Activated naive CD8-positive, alpha-beta T cell treated with anti-CD3 and anti-CD28 coated beads for 36 hours (primary cell): ENCODE measurements around the gene PAQR4. TPM values are rescaled to one million over a fixed set of nuclear protein-coding genes. Genes with fewer than 3 reads are reported as not detected.
"Not testable (repeated sequence)": the region's sequence is repeated elsewhere in the genome, so short reads cannot be mapped to it uniquely, and the experiment has no call there.

ENCODE experiments used
- DNase-seq: peaks from one replicate; pipeline ENCODE4 v3.0.0; 2021
- H3K27ac Mint-ChIP-seq: one replicate; pipeline ENCODE4 v1.8.0; 2022; ENCODE audit warnings: mild to moderate bottlenecking, moderate library complexity, mixed read lengths
- H3K27me3 Mint-ChIP-seq: one replicate; pipeline ENCODE4 v1.8.0; 2022; ENCODE audit warnings: mild to moderate bottlenecking, mixed read lengths
- H3K36me3 Mint-ChIP-seq: one replicate; pipeline ENCODE4 v1.8.0; 2021; ENCODE audit warnings: mild to moderate bottlenecking, mixed read lengths
- H3K4me1 Mint-ChIP-seq: one replicate; pipeline ENCODE4 v1.8.0; 2021; ENCODE audit warnings: mixed read lengths
- H3K4me3 Mint-ChIP-seq: one replicate; pipeline ENCODE4 v1.8.0; 2022; ENCODE audit warnings: mild to moderate bottlenecking, moderate library complexity, mixed read lengths
- H3K9me3 Mint-ChIP-seq: one replicate; pipeline ENCODE4 v1.8.0; 2022; ENCODE audit warnings: mixed read lengths
- total RNA-seq, 2 experiments: library from RNA; stranded (reverse); gene quantifications; one replicate each; pipeline ENCODE4 v1.2.3, GENCODE V29; 2021

Gene PAQR4
- 10 to 100 TPM; 29.5 to 31.0 TPM for total RNA-seq

GRCh38 chr16:2968738-2969544 is at the start of gene PAQR4:
PAQR4 (plus strand) TSS chr16:2969348; CDS start chr16:2969675, 327 bp downstream.
- no peak within 1 kb of the TSS for H3K27ac Mint-ChIP-seq
- peak within 1 kb of the TSS; percentile 76 for H3K4me3 Mint-ChIP-seq
- H3K36me3 Mint-ChIP-seq = peaks cover 20% of the 10 kb centered on the region
- DNase-seq = peak; percentile 92
- H3K27me3 Mint-ChIP-seq = peaks cover 39% of the 10 kb centered on the region
- H3K9me3 Mint-ChIP-seq = no peaks in the 10 kb centered on the region
- H3K4me1 Mint-ChIP-seq = peaks cover 26% of the 10 kb centered on the region

- DNase-seq = peak; percentile 59
- no peaks in the 10 kb centered on the region for H3K27me3 Mint-ChIP-seq
- H3K36me3 Mint-ChIP-seq = peaks cover 8% of the 10 kb centered on the region
- H3K9me3 Mint-ChIP-seq = no peaks in the 10 kb centered on the region
- H3K4me3 Mint-ChIP-seq = no peak overlapping the region
- peaks cover 4% of the 10 kb centered on the region for H3K4me1 Mint-ChIP-seq
- H3K27ac Mint-ChIP-seq = no peak overlapping the region
These were observed 49.5 kb upstream of the PAQR4 start for GRCh38 chr16:2919511-2920255.

GRCh38 chr16:2923481-2923880 is 45.7 kb upstream of the PAQR4 start:
- Mint-ChIP-seq H3K4me3 (no peak overlapping the region), H3K36me3 (peaks cover 8% of the 10 kb centered on the region), H3K9me3 (no peaks in the 10 kb centered on the region), H3K4me1 (peaks cover 7% of the 10 kb centered on the region), H3K27me3 (no peaks in the 10 kb centered on the region), H3K27ac (no peak overlapping the region)
- DNase-seq = no peak

GRCh38 chr16:2924901-2925755 is 44.0 kb upstream of the PAQR4 start:
- DNase-seq = no peak
- Mint-ChIP-seq H3K4me1 (peaks cover 4% of the 10 kb centered on the region), H3K9me3 (no peaks in the 10 kb centered on the region), H3K36me3 (no peaks in the 10 kb centered on the region), H3K27me3 (no peaks in the 10 kb centered on the region), H3K4me3 (no peak overlapping the region), H3K27ac (no peak overlapping the region)

- H3K9me3 Mint-ChIP-seq = no peaks in the 10 kb centered on the region
- no peaks in the 10 kb centered on the region for H3K36me3 Mint-ChIP-seq
These were observed 43.0 kb upstream of the PAQR4 start for GRCh38 chr16:2925951-2926649.

GRCh38 chr16:2926650-2926999 is 42.5 kb upstream of the PAQR4 start:
- Mint-ChIP-seq H3K27ac (no peak overlapping the region), H3K4me1 (peaks cover 4% of the 10 kb centered on the region), H3K4me3 (peak overlapping the region; percentile 4), H3K9me3 (no peaks in the 10 kb centered on the region), H3K36me3 (no peaks in the 10 kb centered on the region), H3K27me3 (no peaks in the 10 kb centered on the region)
- DNase-seq = no peak

More at GRCh38 chr16:2925951-2926649, 43.0 kb upstream of the PAQR4 start:
- no peak for DNase-seq
- Mint-ChIP-seq H3K27ac (no peak overlapping the region), H3K4me1 (peaks cover 4% of the 10 kb centered on the region), H3K4me3 (no peak overlapping the region), H3K27me3 (no peaks in the 10 kb centered on the region)

- Mint-ChIP-seq H3K36me3 (no peaks in the 10 kb centered on the region), H3K9me3 (no peaks in the 10 kb centered on the region), H3K27ac (no peak overlapping the region), H3K27me3 (no peaks in the 10 kb centered on the region), H3K4me1 (peaks cover 4% of the 10 kb centered on the region), H3K4me3 (peak overlapping the region; percentile 4)
- DNase-seq = peak; percentile 82
These were observed 42.0 kb upstream of the PAQR4 start for GRCh38 chr16:2927010-2927646.

GRCh38 chr16:2928151-2928550 is 41.0 kb upstream of the PAQR4 start:
- H3K9me3 Mint-ChIP-seq, H3K27ac Mint-ChIP-seq, H3K4me3 Mint-ChIP-seq, H3K4me1 Mint-ChIP-seq, H3K36me3 Mint-ChIP-seq, H3K27me3 Mint-ChIP-seq, DNase-seq: not testable (repeated sequence)

GRCh38 chr16:2928796-2929195 is 40.4 kb upstream of the PAQR4 start:
- no peak for DNase-seq
- H3K27me3 Mint-ChIP-seq = no peaks in the 10 kb centered on the region
- H3K4me3 Mint-ChIP-seq = no peak overlapping the region
- H3K4me1 Mint-ChIP-seq = peaks cover 4% of the 10 kb centered on the region
- no peak overlapping the region for H3K27ac Mint-ChIP-seq
- H3K9me3 Mint-ChIP-seq = no peaks in the 10 kb centered on the region
- no peaks in the 10 kb centered on the region for H3K36me3 Mint-ChIP-seq

GRCh38 chr16:2929693-2930092 is 39.5 kb upstream of the PAQR4 start:
- Mint-ChIP-seq H3K4me3 (no peak overlapping the region), H3K9me3 (no peaks in the 10 kb centered on the region), H3K4me1 (peaks cover 4% of the 10 kb centered on the region), H3K27me3 (no peaks in the 10 kb centered on the region), H3K27ac (no peak overlapping the region), H3K36me3 (peaks cover 2% of the 10 kb centered on the region)
- no peak for DNase-seq

GRCh38 chr16:2930236-2930635 is 38.9 kb upstream of the PAQR4 start:
- H3K27me3 Mint-ChIP-seq = no peaks in the 10 kb centered on the region

GRCh38 chr16:2931231-2931914 is 37.8 kb upstream of the PAQR4 start:
- H3K4me3 Mint-ChIP-seq, H3K9me3 Mint-ChIP-seq, H3K27ac Mint-ChIP-seq, H3K4me1 Mint-ChIP-seq, H3K27me3 Mint-ChIP-seq, DNase-seq, H3K36me3 Mint-ChIP-seq: not testable (repeated sequence)

More at GRCh38 chr16:2930236-2930635, 38.9 kb upstream of the PAQR4 start:
- Mint-ChIP-seq H3K27ac (no peak overlapping the region), H3K36me3 (peaks cover 3% of the 10 kb centered on the region), H3K9me3 (no peaks in the 10 kb centered on the region), H3K4me3 (no peak overlapping the region), H3K4me1 (peaks cover 4% of the 10 kb centered on the region)
- no peak for DNase-seq

GRCh38 chr16:2933136-2933535 is 36.0 kb upstream of the PAQR4 start:
- H3K4me1 Mint-ChIP-seq = no peaks in the 10 kb centered on the region
- no peaks in the 10 kb centered on the region for H3K27me3 Mint-ChIP-seq
- no peaks in the 10 kb centered on the region for H3K9me3 Mint-ChIP-seq
- no peak for DNase-seq
- H3K27ac Mint-ChIP-seq = no peak overlapping the region
- peaks cover 6% of the 10 kb centered on the region for H3K36me3 Mint-ChIP-seq
- H3K4me3 Mint-ChIP-seq = no peak overlapping the region

GRCh38 chr16:2933701-2934100 is 35.4 kb upstream of the PAQR4 start:
- H3K4me3 Mint-ChIP-seq = no peak overlapping the region
- no peaks in the 10 kb centered on the region for H3K9me3 Mint-ChIP-seq
- H3K36me3 Mint-ChIP-seq = peaks cover 8% of the 10 kb centered on the region
- no peak overlapping the region for H3K27ac Mint-ChIP-seq
- H3K27me3 Mint-ChIP-seq = no peaks in the 10 kb centered on the region
- DNase-seq = no peak
- no peaks in the 10 kb centered on the region for H3K4me1 Mint-ChIP-seq
